K562 (cell line): ENCODE data around the gene HMCN1. TPM values are rescaled to one million over a fixed set of nuclear protein-coding genes. Genes with fewer than 3 reads are reported as not detected.

Experiments
- ATAC-seq: fragments of 200-7000 bp; cut with Tn5 transposase; 3 replicates; pipeline ENCODE4 v1.9.1; 2020; ENCODE audit warnings: moderate library complexity
- BruUV-seq: library from RNA; stranded (reverse); fragments of 400-500 nt; replicated peaks from 2 replicates; lab custom pipeline; 2021; lab: Mats Ljungman, UMichigan
- CTCF ChIA-PET: fragments of 300-600 bp; formaldehyde crosslinking; extraction: SDS; loops from one replicate; lab custom pipeline; 2021; ENCODE audit warnings: low intra/inter-chr PET ratio; lab: Yijun Ruan, JAX
- POLR2A ChIA-PET: fragments of 300-600, 350-650 bp; sonication (Branson Sonifier 250); formaldehyde crosslinking; extraction: SDS; loops from one replicate; lab custom pipeline; 2021; ENCODE audit warnings: antibody characterized with exemption, inconsistent platforms; lab: Yijun Ruan, JAX
- DNase-seq, 4 experiments: peaks; one replicate each; pipeline versions ENCODE4 v3.0.0 to v3.0.0-alpha.2; 2011 to 2018; ENCODE audit warnings: low spot score in 3 of 4, mixed read lengths in 3 of 4; ENCODE audit errors: extremely low read depth in 1 of 4
- FAIRE-seq: peaks from 2 replicates; lab custom pipeline; 2011; peaks lifted over from hg19 to GRCh38; lab: Jason Lieb, UNC
- H2AFZ ChIP-seq: 2 replicates; pipeline ENCODE4 v1.6.0; 2011; ENCODE audit warnings: low read depth, low read length, control low read depth, inconsistent platforms
- H3K27ac ChIP-seq: fragments of 200-600 bp; 3 replicates; pipeline ENCODE4 v1.8.0; 2011; ENCODE audit warnings: low read depth, mild to moderate bottlenecking, control low read depth, inconsistent platforms, low read length, moderate library complexity, mixed read lengths; ENCODE audit errors: extremely low read depth
- H3K27me3 ChIP-seq, 2 experiments: fragments of 300-600 bp in 1 of 2; 2 replicates in 1 of 2; 3 replicates in 1 of 2; pipeline versions ENCODE4 v1.6.0 to v1.8.0; 2011; ENCODE audit warnings: inconsistent platforms in 2 of 2, low read length in 2 of 2, mild to moderate bottlenecking in 1 of 2, mixed read lengths in 1 of 2, moderate library complexity in 1 of 2; ENCODE audit not compliant: control insufficient read depth in 2 of 2, insufficient read depth in 2 of 2
- H3K36me3 ChIP-seq: fragments of 300-600 bp; 3 replicates; pipeline ENCODE4 v1.8.0; 2011; ENCODE audit warnings: mild to moderate bottlenecking, low read length, inconsistent platforms; ENCODE audit not compliant: control insufficient read depth, insufficient read depth
- H3K4me1 ChIP-seq, 2 experiments: fragments of 200-600 bp in 1 of 2; replicated peaks in 1 of 2; 2 replicates in 1 of 2; 3 replicates in 1 of 2; pipeline versions ENCODE4 v1.5.1 to v1.8.0; 2011; ENCODE audit warnings: inconsistent platforms in 2 of 2, low read length in 2 of 2, mild to moderate bottlenecking in 1 of 2, mixed read lengths in 1 of 2, moderate library complexity in 1 of 2; ENCODE audit not compliant: control insufficient read depth in 2 of 2, insufficient read depth in 2 of 2
- H3K4me2 ChIP-seq: 2 replicates; pipeline ENCODE4 v1.6.1; 2011; ENCODE audit warnings: low read length, control low read depth, inconsistent platforms, mixed read lengths; ENCODE audit not compliant: insufficient read depth
- H3K4me3 ChIP-seq: fragments of 200-600 bp; sonication (generic), shearing (Covaris generic); 2 replicates; pipeline ENCODE4 v1.5.1; 2016; ENCODE audit warnings: control low read depth, inconsistent platforms
- H3K79me2 ChIP-seq: fragments of 200-600 bp; 3 replicates; pipeline ENCODE4 v1.8.0; 2011; ENCODE audit warnings: low read length, inconsistent platforms; ENCODE audit not compliant: control insufficient read depth, insufficient read depth
- H3K9ac ChIP-seq, 2 experiments: 2 replicates each; pipeline versions ENCODE4 v1.6.0 to v1.6.1; 2011; ENCODE audit warnings: low read depth in 2 of 2, low read length in 2 of 2, control low read depth in 1 of 2, inconsistent platforms in 1 of 2, mild to moderate bottlenecking in 1 of 2, mixed read lengths in 1 of 2; ENCODE audit not compliant: insufficient read depth in 1 of 2
- H3K9me1 ChIP-seq: one replicate; pipeline ENCODE4 v1.6.0; 2011; ENCODE audit warnings: inconsistent platforms, mild to moderate bottlenecking, low read length, moderate library complexity; ENCODE audit not compliant: control insufficient read depth, insufficient read depth
- H3K9me3 ChIP-seq: replicated peaks from 2 replicates; pipeline ENCODE4 v1.5.1; 2011; ENCODE audit warnings: low read depth, low read length, inconsistent platforms; ENCODE audit not compliant: control insufficient read depth, insufficient read depth
- H4K20me1 ChIP-seq: replicated peaks from 2 replicates; pipeline ENCODE4 v1.6.1; 2011; ENCODE audit warnings: low read length, inconsistent platforms, mixed read lengths; ENCODE audit not compliant: control insufficient read depth, insufficient read depth
- CBFA2T2 ChIP-seq: fragments of 450-650 bp; conservative IDR thresholded peaks from 2 replicates; pipeline ENCODE4 v1.6.1; 2017; ENCODE audit warnings: mild to moderate bottlenecking
- CBFA2T3 ChIP-seq: fragments of 450-650 bp; IDR thresholded peaks from 2 replicates; pipeline ENCODE4 v1.6.1; 2017
- CBX1 ChIP-seq: sonication (generic); IDR thresholded peaks from 2 replicates; pipeline ENCODE4 v1.6.1; 2016; ENCODE audit warnings: antibody characterized with exemption, low read depth, mild to moderate bottlenecking
- CTCF ChIP-seq, 3 experiments: IDR thresholded peaks in 2 of 3; conservative IDR thresholded peaks in 1 of 3; 2 replicates each; pipeline ENCODE4 v1.5.1; 2011 to 2012; ENCODE audit warnings: low read length in 3 of 3, mild to moderate bottlenecking in 3 of 3, control low read depth in 2 of 3, improper control_type of control experiment in 1 of 3, inconsistent platforms in 1 of 3, low read depth in 1 of 3, mixed read lengths in 1 of 3, moderate library complexity in 1 of 3; ENCODE audit not compliant: insufficient read depth in 2 of 3
- DNMT1 ChIP-seq: fragments of 450-650 bp; IDR thresholded peaks from 2 replicates; pipeline ENCODE4 v1.6.1; 2016; ENCODE audit warnings: antibody characterized with exemption, mild to moderate bottlenecking
- DPF2 ChIP-seq: fragments of 450-650 bp; IDR thresholded peaks from 2 replicates; pipeline ENCODE4 v1.6.1; 2016
- EP300 ChIP-seq: IDR thresholded peaks from 2 replicates; pipeline ENCODE4 v1.6.1; 2012; ENCODE audit warnings: low read length, improper control_type of control experiment
- ETV1 ChIP-seq: fragments of 450-650 bp; conservative IDR thresholded peaks from 2 replicates; pipeline ENCODE4 v1.6.1; 2016; ENCODE audit warnings: missing genetic modification characterization, control low read depth, low read depth, missing compliant biosample characterization
- KDM1A ChIP-seq, 2 experiments: fragments of 450-650 bp; IDR thresholded peaks; 2 replicates each; pipeline ENCODE4 v1.6.1; 2016; ENCODE audit warnings: mild to moderate bottlenecking in 2 of 2
- MNT ChIP-seq, 2 experiments: fragments of 450-650 bp; conservative IDR thresholded peaks; 2 replicates each; pipeline ENCODE4 v1.6.1; 2017; ENCODE audit warnings: mild to moderate bottlenecking in 2 of 2, moderate library complexity in 2 of 2
- MTA2 ChIP-seq: fragments of 450-650 bp; IDR thresholded peaks from 2 replicates; pipeline ENCODE4 v1.6.1; 2016; ENCODE audit warnings: low read depth
- MYC ChIP-seq, 2 experiments: fragments of 250-450 bp in 1 of 2; sonication (Bioruptor Pico) in 1 of 2; IDR thresholded peaks; 2 replicates each; pipeline versions ENCODE4 v1.5.1 to v1.6.1; 2012 to 2021; ENCODE audit warnings: low read depth in 2 of 2, borderline replicate concordance in 1 of 2, improper control_type of control experiment in 1 of 2, low read length in 1 of 2, mild to moderate bottlenecking in 1 of 2, moderate library complexity in 1 of 2
- NCOR1 ChIP-seq: fragments of 450-650 bp; IDR thresholded peaks from 2 replicates; pipeline ENCODE4 v1.6.1; 2016; ENCODE audit warnings: mild to moderate bottlenecking, moderate library complexity
- RHOXF2B ChIP-seq: fragments of 250-450 bp; sonication (Bioruptor Pico); conservative IDR thresholded peaks from 2 replicates; pipeline ENCODE4 v1.5.1; 2021
- SMARCA4 ChIP-seq: fragments of 450-650 bp; IDR thresholded peaks from 2 replicates; pipeline ENCODE4 v1.6.1; 2016
- SNIP1 ChIP-seq: fragments of 450-650 bp; IDR thresholded peaks from 2 replicates; pipeline ENCODE4 v1.7.1; 2017; ENCODE audit warnings: low read depth, mild to moderate bottlenecking
- SRSF1 ChIP-seq: fragments of 200-400 bp; formaldehyde crosslinking; IDR thresholded peaks from 2 replicates; pipeline ENCODE4 v1.6.1; 2017; ENCODE audit warnings: mild to moderate bottlenecking, low read depth, low read length, moderate library complexity
- TAL1 ChIP-seq: fragments of 450-650 bp; IDR thresholded peaks from 2 replicates; pipeline ENCODE4 v1.6.1; 2016; ENCODE audit warnings: mild to moderate bottlenecking
- TCF3 ChIP-seq: sonication (generic); formaldehyde crosslinking; IDR thresholded peaks from 2 replicates; pipeline ENCODE4 v1.4.0; 2020; ENCODE audit warnings: mild to moderate bottlenecking, missing genetic modification reagents
- TEAD4 ChIP-seq, 2 experiments: sonication (generic) in 1 of 2; formaldehyde crosslinking in 1 of 2; IDR thresholded peaks; 2 replicates each; pipeline versions ENCODE4 v1.6.1 to v1.8.0; 2012 to 2022; ENCODE audit warnings: borderline replicate concordance in 1 of 2, inconsistent platforms in 1 of 2, low read length in 1 of 2, mild to moderate bottlenecking in 1 of 2, missing genetic modification reagents in 1 of 2
- ZKSCAN8 ChIP-seq: fragments of 200-800 bp; sonication (Bioruptor generic); IDR thresholded peaks from 2 replicates; pipeline ENCODE4 v1.6.1; 2016; ENCODE audit warnings: missing genetic modification characterization, missing compliant biosample characterization
- ZNF324 ChIP-seq: fragments of 250-450 bp; sonication (Bioruptor Pico); IDR thresholded peaks from 2 replicates; pipeline ENCODE4 v1.4.0; 2020; ENCODE audit warnings: mild to moderate bottlenecking
- ZNF347 ChIP-seq: fragments of 450-650 bp; formaldehyde crosslinking; IDR thresholded peaks from 2 replicates; pipeline ENCODE4 v1.4.0; 2020; ENCODE audit warnings: low read depth, mild to moderate bottlenecking, moderate library complexity
- in situ Hi-C: fragments of 300-500 bp; cut with MboI; formaldehyde crosslinking; loops from 4 replicates; pipeline ENCODE4 v1.15.0; 2018; ENCODE audit warnings: inconsistent platforms, mixed read lengths
- intact Hi-C: fragments of 100-400 bp; cut with micrococcal nuclease; formaldehyde crosslinking; loops from 2 replicates; pipeline ENCODE4 v1.14.2; 2022
- polyA plus RNA-seq, 8 experiments: library from polyadenylated mRNA; depleted of rRNA in 4 of 8; stranded (reverse) in 5 of 8; unstranded in 3 of 8; fragments of >200 nt; fragmentation: Nextera tagmentation in 2 of 8; fragmentation: Illumina TruSeq in 1 of 8; extraction: Ambion mirVana in 2 of 8; extraction: Trizol in 1 of 8; gene quantifications; 2 replicates each; pipeline versions ENCODE4 v1.2.1 to v1.2.3, GENCODE V29; 2011 to 2014; ENCODE audit warnings: inconsistent platforms in 1 of 8, missing spikeins in 1 of 8
- total RNA-seq, 7 experiments: library from RNA; depleted of rRNA in 6 of 7; stranded (reverse); fragments of >200 nt in 6 of 7; fragmentation: Illumina TruSeq in 2 of 7; extraction: Trizol in 2 of 7; gene quantifications; 2 replicates each; pipeline versions ENCODE4 v1.2.1 to v1.2.3, GENCODE V29; 2011 to 2021; ENCODE audit warnings: low replicate concordance in 1 of 7

Gene HMCN1
- total and polyA plus RNA-seq, 9 of the 15 experiments (the other 6 are each of a cell fraction or from before 2014, with no cell fraction given), result 0.07 to 0.36 (median 0.21) TPM

GRCh38 chr1:185819798-185820197 lies 85.6 kb downstream of the HMCN1 start:
- Histone ChIP-seq H3K79me2 (no peaks in the 10 kb centered on the region), H3K36me3 (no peaks in the 10 kb centered on the region), H2AFZ (no peak overlapping the region), H4K20me1 (no peaks in the 10 kb centered on the region), H3K9me1 (no peaks in the 10 kb centered on the region), H3K9ac (no peak overlapping the region), H3K9me3 (no peaks in the 10 kb centered on the region), H3K27me3 (no peaks in the 10 kb centered on the region), H3K27ac (no peak overlapping the region), H3K4me3 (no peak overlapping the region), H3K4me2 (no peak overlapping the region), H3K4me1 (no peaks in the 10 kb centered on the region; a peak in 1 of 5 replicates)
- FAIRE-seq (no peak), DNase-seq (peak in 1 of 4 experiments; percentile 23), ATAC-seq (no peak; the same call in 2 of the 3 replicates)
- no TSS peak for BruUV-seq
- intact Hi-C loops, result no loop called here
- CTCF ChIA-PET, result no interaction called here
- in situ Hi-C loops, result loop anchor here (25.0 kb wide), 1 partner anchor 393 kb away; no protein-coding TSS in a partner anchor
- POLR2A ChIA-PET, result interaction anchor here (1.1 kb wide), 1 partner anchor 257 kb away, joined by 3 read pairs; no protein-coding TSS in a partner anchor
- no peak for TF ChIP-seq SRSF1
- no peak for TF ChIP-seq ZNF347
- peak; percentile 74 for TF ChIP-seq CBFA2T3
- peak; percentile 66 for TF ChIP-seq TEAD4 (IDR thresholded peaks at IDR 0.05; ENCODE audit: low read length)
- TF ChIP-seq TEAD4 (CRISPR knock-in tag; IDR thresholded peaks at IDR 0.05; ENCODE audit: borderline replicate concordance), result no peak
- TF ChIP-seq MYC (IDR thresholded peaks at IDR 0.05; ENCODE audit: low read depth, low read length), result no peak
- no peak for TF ChIP-seq MYC (CRISPR knock-in tag; IDR thresholded peaks at IDR 0.05; ENCODE audit: borderline replicate concordance, low read depth)
- TF ChIP-seq CBX1, result no peak
- TF ChIP-seq ETV1 (tag), result peak; percentile 66
- no peak for TF ChIP-seq ZKSCAN8 (CRISPR knock-in tag)
- TF ChIP-seq MTA2, result 0 out of 2 replicates have a peak, but pooled peaks have one; percentile 16
- TF ChIP-seq EP300, result peak; percentile 13; the same call in 1 of the 2 replicates
- TF ChIP-seq SMARCA4, result peak; percentile 53; the same call in 1 of the 2 replicates
- peak; percentile 72 for TF ChIP-seq TCF3 (CRISPR knock-in tag)
- TF ChIP-seq MNT (conservative IDR thresholded peaks at IDR 0.05), result no peak
- TF ChIP-seq CBFA2T2, result peak; percentile 48
- TF ChIP-seq SNIP1, result no peak
- TF ChIP-seq DPF2, result peak; percentile 68
- peak; percentile 45 for TF ChIP-seq NCOR1
- no peak for TF ChIP-seq DNMT1
- TF ChIP-seq TAL1, result peak; percentile 52; the same call in 1 of the 2 replicates
- TF ChIP-seq RHOXF2B (CRISPR knock-in tag), result no peak
- TF ChIP-seq KDM1A (IDR thresholded peaks at IDR 0.05), result peak; percentile 37 to 54; a peak in 3 of 4 replicates
- TF ChIP-seq CTCF (IDR thresholded peaks at IDR 0.05 in 2 of 3, conservative IDR thresholded peaks at IDR 0.05 in 1 of 3; ENCODE audit: insufficient read depth in 2 of 3, low read depth in 1 of 3, low read length in 3 of 3), result no peak
- no peak for TF ChIP-seq ZNF324 (CRISPR knock-in tag)
